H1 (cell line): ENCODE results near the gene OR9A2. TPM values are rescaled to one million over a fixed set of nuclear protein-coding genes. Genes with fewer than 3 reads are reported as not detected.

Experiments used
- CTCF ChIA-PET: fragments of 300-600 bp; sonication (Branson Sonifier 250); formaldehyde crosslinking; loops from one replicate; lab custom pipeline; 2021; ENCODE audit not compliant: partially characterized antibody; lab: Charles Lee
- POLR2A ChIA-PET: fragments of 300-600 bp; sonication (Branson Sonifier 250); formaldehyde crosslinking; loops from one replicate; lab custom pipeline; 2021; ENCODE audit warnings: inconsistent platforms; ENCODE audit not compliant: partially characterized antibody; lab: Charles Lee
- DNase-seq, 2 experiments: peaks; one replicate each; pipeline versions ENCODE4 v3.0.0 to v3.0.0-alpha.2; 2010 to 2022; ENCODE audit warnings: low spot score in 2 of 2, low read depth in 1 of 2, mixed read lengths in 1 of 2
- FAIRE-seq: peaks from 2 replicates; lab custom pipeline; 2011; peaks lifted over from hg19 to GRCh38; lab: Jason Lieb, UNC
- H2AFZ ChIP-seq: 2 replicates; pipeline ENCODE4 v1.8.1; 2012; ENCODE audit warnings: low read length, inconsistent platforms
- H2AK5ac ChIP-seq: 2 replicates; pipeline ENCODE4 v1.6.1; 2013; ENCODE audit warnings: low read depth, low read length
- H2BK120ac ChIP-seq: replicated peaks from 2 replicates; pipeline ENCODE3; 2013; ENCODE audit warnings: low read depth, low read length, inconsistent platforms
- H2BK12ac ChIP-seq: 2 replicates; pipeline ENCODE4 v1.6.1; 2013; ENCODE audit warnings: low read depth, low read length
- H2BK15ac ChIP-seq: 2 replicates; pipeline ENCODE4 v1.6.1; 2013; ENCODE audit warnings: low read length
- H2BK20ac ChIP-seq: 2 replicates; pipeline ENCODE4 v1.6.1; 2013; ENCODE audit warnings: low read length
- H2BK5ac ChIP-seq: 2 replicates; pipeline ENCODE4 v1.6.1; 2013; ENCODE audit warnings: low read depth, low read length
- H3K14ac ChIP-seq: 2 replicates; pipeline ENCODE4 v1.6.1; 2013; ENCODE audit warnings: inconsistent platforms; ENCODE audit not compliant: insufficient read length
- H3K18ac ChIP-seq: 2 replicates; pipeline ENCODE4 v1.6.1; 2013; ENCODE audit warnings: low read length; ENCODE audit errors: extremely low read depth
- H3K23ac ChIP-seq: 2 replicates; pipeline ENCODE4 v1.6.1; 2013; ENCODE audit warnings: inconsistent platforms; ENCODE audit not compliant: insufficient read length
- H3K23me2 ChIP-seq: 2 replicates; pipeline ENCODE4 v1.6.1; 2013; ENCODE audit warnings: low read depth, low read length
- H3K27ac ChIP-seq: 2 replicates; pipeline ENCODE4 v1.6.1; 2011; ENCODE audit warnings: low read depth, low read length, inconsistent platforms
- H3K27me3 ChIP-seq, 4 experiments: replicated peaks in 1 of 4; 1 replicate in 1 of 4; 2 replicates in 3 of 4; pipeline versions ENCODE4 v1.6.1 to v1.8.1; 2011 to 2013; ENCODE audit warnings: low read length in 3 of 4, mild to moderate bottlenecking in 3 of 4, inconsistent platforms in 2 of 4, mixed read lengths in 2 of 4, moderate library complexity in 1 of 4; ENCODE audit not compliant: control insufficient read depth in 3 of 4, insufficient read depth in 3 of 4; ENCODE audit errors: extremely low read depth in 1 of 4
- H3K36me3 ChIP-seq, 4 experiments: 2 replicates each; pipeline versions ENCODE4 v1.6.1 to v1.8.1; 2011 to 2013; ENCODE audit warnings: mild to moderate bottlenecking in 4 of 4, low read length in 3 of 4, moderate library complexity in 2 of 4, control low read depth in 1 of 4, inconsistent platforms in 1 of 4; ENCODE audit not compliant: insufficient read depth in 4 of 4, control insufficient read depth in 2 of 4
- H3K4ac ChIP-seq: replicated peaks from 2 replicates; pipeline ENCODE3; 2013; ENCODE audit warnings: low read length, low read depth, mixed read lengths, inconsistent platforms; ENCODE audit not compliant: insufficient read length
- H3K4me1 ChIP-seq, 4 experiments: replicated peaks in 1 of 4; 1 replicate in 1 of 4; 2 replicates in 3 of 4; pipeline versions ENCODE4 v1.6.1 to v1.8.1; 2011 to 2013; ENCODE audit warnings: low read length in 3 of 4, inconsistent platforms in 2 of 4, mixed read lengths in 1 of 4; ENCODE audit not compliant: insufficient read depth in 4 of 4, control insufficient read depth in 3 of 4
- H3K4me2 ChIP-seq, 2 experiments: 2 replicates each; pipeline versions ENCODE4 v1.6.1 to v1.8.1; 2011 to 2013; ENCODE audit warnings: low read depth in 2 of 2, low read length in 2 of 2, control low read depth in 1 of 2, inconsistent platforms in 1 of 2, mild to moderate bottlenecking in 1 of 2; ENCODE audit not compliant: insufficient read depth in 1 of 2
- H3K4me3 ChIP-seq, 4 experiments: fragments of 200-600, 300-600 bp in 1 of 4; sonication (generic), shearing (Covaris generic), sonication (Bioruptor Twin) in 1 of 4; 2 replicates each; pipeline versions ENCODE4 v1.5.1 to v1.8.1; 2011 to 2016; ENCODE audit warnings: low read length in 4 of 4, low read depth in 3 of 4, control low read depth in 2 of 4, inconsistent platforms in 2 of 4, mild to moderate bottlenecking in 2 of 4, mixed read lengths in 1 of 4, moderate library complexity in 1 of 4; ENCODE audit not compliant: insufficient read depth in 2 of 4; ENCODE audit errors: extremely low read depth in 1 of 4
- H3K56ac ChIP-seq: replicated peaks from 2 replicates; pipeline ENCODE3; 2013; ENCODE audit warnings: low read depth, mild to moderate bottlenecking, mixed read lengths, low read length, inconsistent platforms; ENCODE audit not compliant: insufficient read length
- H3K79me1 ChIP-seq: 2 replicates; pipeline ENCODE4 v1.6.1; 2013; ENCODE audit warnings: low read depth, low read length, control low read depth
- H3K79me2 ChIP-seq, 2 experiments: 2 replicates each; pipeline versions ENCODE4 v1.6.1 to v1.8.1; 2012 to 2013; ENCODE audit warnings: low read length in 2 of 2, mild to moderate bottlenecking in 2 of 2, inconsistent platforms in 1 of 2; ENCODE audit not compliant: insufficient read depth in 2 of 2, control insufficient read depth in 1 of 2
- H3K9ac ChIP-seq, 4 experiments: replicated peaks in 1 of 4; 1 replicate in 1 of 4; 2 replicates in 3 of 4; pipeline versions ENCODE4 v1.6.1 to v1.8.1; 2011 to 2013; ENCODE audit warnings: low read depth in 3 of 4, low read length in 3 of 4, control low read depth in 2 of 4, mild to moderate bottlenecking in 2 of 4, moderate library complexity in 2 of 4, inconsistent platforms in 1 of 4; ENCODE audit errors: extremely low read depth in 1 of 4
- H3K9me3 ChIP-seq, 2 experiments: 2 replicates each; pipeline versions ENCODE4 v1.6.1 to v1.8.1; 2012 to 2013; ENCODE audit warnings: mild to moderate bottlenecking in 2 of 2, moderate library complexity in 2 of 2, control low read depth in 1 of 2, inconsistent platforms in 1 of 2, low read depth in 1 of 2, low read length in 1 of 2, mixed read lengths in 1 of 2; ENCODE audit not compliant: insufficient read depth in 2 of 2
- H4K20me1 ChIP-seq, 2 experiments: replicated peaks in 1 of 2; 2 replicates each; pipeline versions ENCODE3 to v1.8.1; 2011 to 2013; ENCODE audit warnings: inconsistent platforms in 2 of 2, low read length in 2 of 2, mild to moderate bottlenecking in 1 of 2; ENCODE audit not compliant: insufficient read depth in 2 of 2, control insufficient read depth in 1 of 2
- H4K5ac ChIP-seq: 2 replicates; pipeline ENCODE4 v1.6.1; 2013; ENCODE audit warnings: low read length, low read depth, mixed read lengths, inconsistent platforms; ENCODE audit not compliant: insufficient read length
- H4K8ac ChIP-seq: 2 replicates; pipeline ENCODE4 v1.8.0; 2013; ENCODE audit warnings: mild to moderate bottlenecking, moderate library complexity, low read length, inconsistent platforms; ENCODE audit not compliant: insufficient read depth; ENCODE audit errors: extremely low read depth
- H4K91ac ChIP-seq: replicated peaks from 2 replicates; pipeline ENCODE3; 2013; ENCODE audit warnings: low read length, mixed read lengths, inconsistent platforms; ENCODE audit not compliant: insufficient read length
- ATF2 ChIP-seq: IDR thresholded peaks from 2 replicates; pipeline ENCODE4 v1.6.1; 2012; ENCODE audit warnings: low read length, inconsistent platforms
- CBX5 ChIP-seq: fragments of 300-800, 300-1000 bp; sonication (generic); IDR thresholded peaks from 2 replicates; pipeline ENCODE4 v1.7.1; 2016; ENCODE audit warnings: antibody characterized with exemption, low read length, low read depth
- CHD2 ChIP-seq: IDR thresholded peaks from 2 replicates; pipeline ENCODE4 v1.6.1; 2012; ENCODE audit warnings: low read length, improper control_type of control experiment
- JUN ChIP-seq: IDR thresholded peaks from 2 replicates; pipeline ENCODE4 v1.6.1; 2011; ENCODE audit warnings: low read depth, mild to moderate bottlenecking, improper control_type of control experiment, low read length
- KDM5A ChIP-seq: fragments of 200-600 bp; IDR thresholded peaks from 2 replicates; pipeline ENCODE4 v1.7.1; 2012; ENCODE audit warnings: mild to moderate bottlenecking, low read length, inconsistent platforms, mixed read lengths
- MAX ChIP-seq: IDR thresholded peaks from 2 replicates; pipeline ENCODE4 v1.6.1; 2012; ENCODE audit warnings: inconsistent platforms
- NANOG ChIP-seq: IDR thresholded peaks from 2 replicates; pipeline ENCODE4 v1.6.1; 2011; ENCODE audit warnings: low read length, low read depth, mild to moderate bottlenecking, inconsistent platforms; ENCODE audit not compliant: insufficient read depth, poor library complexity, severe bottlenecking
- POLR2AphosphoS5 ChIP-seq: IDR thresholded peaks from 2 replicates; pipeline ENCODE4 v1.6.1; 2011; ENCODE audit warnings: low read depth, low read length
- RAD21 ChIP-seq, 2 experiments: IDR thresholded peaks in 1 of 2; conservative IDR thresholded peaks in 1 of 2; 2 replicates each; pipeline ENCODE4 v1.6.1; 2011; ENCODE audit warnings: low read depth in 2 of 2, low read length in 2 of 2, improper control_type of control experiment in 1 of 2, inconsistent platforms in 1 of 2, mild to moderate bottlenecking in 1 of 2, moderate library complexity in 1 of 2
- ZNF274 ChIP-seq: IDR thresholded peaks from 2 replicates; pipeline ENCODE4 v1.7.0; 2012; ENCODE audit warnings: low read length, borderline replicate concordance; ENCODE audit errors: extremely low read depth
- WGBS, 2 experiments: shearing (Covaris generic) in 1 of 2; methylation state at CpG; one replicate each; pipeline versions ENCODE4 v1.1.6 to v1.1.7; 2013 to 2015; ENCODE audit warnings: low lambda C conversion rate in 2 of 2, mixed read lengths in 2 of 2, inconsistent platforms in 1 of 2, low coverage in 1 of 2, missing lambda C conversion rate in 1 of 2; ENCODE audit not compliant: insufficient replicate concordance in 2 of 2, insufficient coverage in 1 of 2, insufficient read length in 1 of 2; ENCODE audit errors: extremely low coverage in 1 of 2, missing lambda C conversion rate in 1 of 2; 5-methylcytosine and 5-hydroxymethylcytosine counted together
- polyA plus RNA-seq, 7 experiments: library from polyadenylated mRNA; depleted of rRNA in 3 of 7; stranded (reverse) in 5 of 7; unstranded in 2 of 7; fragments of >200 nt in 5 of 7; fragments of 200-250 nt in 2 of 7; gene quantifications; 1 replicate in 5 of 7; 2 replicates in 1 of 7; 4 replicates in 1 of 7; pipeline versions ENCODE4 v1.2.1 to v1.2.3, GENCODE V29; 2011 to 2013; ENCODE audit warnings: missing spikeins in 2 of 7, mixed read lengths in 2 of 7
- total RNA-seq: library from RNA; stranded (reverse); fragmentation: NEBNext Ultra II Directional; extraction: Animal tissue kit (Norgen Biotek cat#: 25700); gene quantifications from 2 replicates; pipeline ENCODE4 v1.2.1, GENCODE V29; 2021
- TF ChIP-seq, protein P1 (sequence below): IDR thresholded peaks from 2 replicates; pipeline ENCODE4 v1.6.1; 2011; ENCODE audit warnings: low read length, improper control_type of control experiment

The OR9A2 gene
- total and polyA plus RNA-seq, 2 of the 8 experiments (the other 6 are each of a cell fraction or from before 2014, with no cell fraction given) = not detected

GRCh38 chr7:143043391-143043790 lies 16.5 kb upstream of the OR9A2 start:
- Histone ChIP-seq H2BK12ac (no peak overlapping the region), H3K79me2 (no peaks in the 10 kb centered on the region), H3K36me3 (no peaks in the 10 kb centered on the region), H2BK5ac (no peak overlapping the region), H3K4me1 (no peaks in the 10 kb centered on the region), H2BK20ac (no peak overlapping the region), H3K79me1 (no peaks in the 10 kb centered on the region), H3K23ac (no peak overlapping the region), H3K4me3 (no peak overlapping the region), H4K5ac (no peak overlapping the region), H3K27ac (no peak overlapping the region), H2AFZ (no peak overlapping the region), H3K9ac (no peak overlapping the region), H3K18ac (no peak overlapping the region), H3K56ac (no peak overlapping the region), H3K9me3 (no peaks in the 10 kb centered on the region), H2AK5ac (no peak overlapping the region), H4K20me1 (no peaks in the 10 kb centered on the region), H2BK15ac (no peak overlapping the region), H3K4me2 (no peak overlapping the region), H4K91ac (no peak overlapping the region), H2BK120ac (no peak overlapping the region), H3K23me2 (no peaks in the 10 kb centered on the region; the same call in 1 of the 2 replicates), H3K4ac (no peak overlapping the region), H4K8ac (no peak overlapping the region), H3K14ac (no peak overlapping the region), H3K27me3 (no peaks in the 10 kb centered on the region)
- ChIA-PET CTCF (interaction anchor here (1.2 to 5.1 kb wide), 7 partner anchors 18 to 177 kb away, joined by 3 to 24 read pairs (median 4); no protein-coding TSS in a partner anchor), POLR2A (no interaction called here)
- DNase-seq (no peak), FAIRE-seq (no peak)
- 83% methylated on average over 2 of the region's 2 CpGs; no CpG with 5 or more reads in 1 of the 2 experiments for WGBS, 2 experiments
- TF ChIP-seq ATF2 (no peak), MAX (no peak), NANOG (no peak), CHD2 (no peak), POLR2AphosphoS5 (no peak), RAD21 (IDR thresholded peaks at IDR 0.05 in 1 of 2, conservative IDR thresholded peaks at IDR 0.05 in 1 of 2; ENCODE audit: low read depth in 2 of 2, low read length in 2 of 2) (no peak), ZNF274 (no peak), KDM5A (no peak), JUN (no peak), CBX5 (no peak)
- TF ChIP-seq, protein P1, sequence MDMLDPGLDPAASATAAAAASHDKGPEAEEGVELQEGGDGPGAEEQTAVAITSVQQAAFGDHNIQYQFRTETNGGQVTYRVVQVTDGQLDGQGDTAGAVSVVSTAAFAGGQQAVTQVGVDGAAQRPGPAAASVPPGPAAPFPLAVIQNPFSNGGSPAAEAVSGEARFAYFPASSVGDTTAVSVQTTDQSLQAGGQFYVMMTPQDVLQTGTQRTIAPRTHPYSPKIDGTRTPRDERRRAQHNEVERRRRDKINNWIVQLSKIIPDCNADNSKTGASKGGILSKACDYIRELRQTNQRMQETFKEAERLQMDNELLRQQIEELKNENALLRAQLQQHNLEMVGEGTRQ = no peak
